HG02852 (cell line): ENCODE data around the gene DLGAP4.

Experiments
- ATAC-seq: cut with Tn5 transposase; IDR thresholded peaks from one replicate; pipeline ENCODE4 v1.9.1; 2021; ENCODE audit warnings: mild to moderate bottlenecking, moderate library complexity; ENCODE audit not compliant: unreplicated experiment

The DLGAP4 gene

DNA sequence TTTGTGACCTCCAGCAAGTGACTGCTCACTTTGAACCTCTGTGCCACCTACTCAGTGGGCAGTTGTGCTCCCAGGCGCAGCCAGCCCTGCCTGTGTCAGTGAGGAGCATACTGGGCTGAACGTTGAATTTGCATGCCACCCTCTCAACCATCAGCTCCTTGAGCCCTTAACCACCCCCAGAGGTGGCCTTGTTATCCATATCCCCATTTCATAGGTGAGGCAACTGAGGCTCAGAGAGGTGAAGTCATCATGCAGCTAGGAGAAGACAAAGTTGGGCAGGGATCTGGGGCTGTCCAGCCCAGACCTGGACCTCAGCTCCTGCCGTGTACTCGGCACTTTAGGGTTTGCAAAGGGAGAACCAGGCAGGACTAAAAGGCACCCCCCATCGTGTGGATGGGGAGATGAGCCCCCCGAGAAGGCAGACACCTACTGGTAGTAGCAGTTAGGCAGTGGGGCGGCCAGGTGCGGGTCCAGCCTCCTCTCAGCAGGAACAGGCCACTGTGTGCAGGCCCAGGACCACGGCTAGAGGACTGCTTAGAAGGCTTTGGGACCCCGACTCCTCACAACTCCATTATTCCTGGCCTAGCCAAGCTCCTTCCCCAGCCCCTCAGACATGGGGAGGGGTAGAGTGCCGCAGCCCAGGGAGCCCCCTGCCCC, 134.4 kb downstream of the DLGAP4 start:
- ATAC-seq: no peak

DNA sequence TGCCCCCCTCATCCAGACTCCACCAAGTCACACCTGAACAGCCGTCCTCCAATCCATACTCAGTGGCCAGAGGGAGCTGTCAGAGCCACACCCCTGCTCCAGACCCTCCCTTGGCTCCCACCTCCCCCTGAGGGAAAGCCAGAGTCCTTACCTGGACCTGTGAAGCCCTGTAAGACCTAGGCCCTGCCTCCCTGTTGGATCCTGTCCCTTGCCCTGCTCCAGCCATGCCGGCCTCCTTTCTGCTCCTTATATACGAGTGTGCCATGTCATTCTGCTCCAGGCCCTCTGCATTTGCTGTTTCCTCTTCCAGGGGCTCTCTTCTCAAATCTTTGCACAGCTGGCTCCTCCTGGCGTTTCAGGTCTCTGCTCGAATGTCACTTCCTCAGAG, 134.9 kb downstream of the DLGAP4 start:
- no peak for ATAC-seq

DNA sequence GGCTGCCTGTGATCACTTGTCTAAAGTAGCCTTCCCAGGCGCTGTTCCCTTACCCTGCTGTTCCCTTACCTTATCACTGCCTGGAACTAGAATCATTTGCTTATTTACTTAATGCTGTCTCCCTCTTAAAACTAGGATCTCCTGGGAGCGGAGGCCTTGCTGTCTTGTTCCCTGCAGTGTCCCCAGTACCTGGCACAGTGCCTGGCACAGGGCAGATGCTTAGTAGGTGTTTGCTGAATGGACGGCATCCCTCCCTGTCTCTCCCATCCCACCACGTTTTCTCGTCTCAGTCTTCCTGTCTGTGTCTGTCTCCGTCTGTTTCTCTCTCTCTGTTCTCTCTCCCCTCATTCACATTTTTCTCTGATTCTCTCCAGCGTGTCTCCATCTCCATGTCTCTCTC, 135.3 kb downstream of the DLGAP4 start:
- ATAC-seq: no peak

- no peak for ATAC-seq
These were observed 139.7 kb downstream of the DLGAP4 start for GRCh38 chr20:36445847-36446246.

GRCh38 chr20:36446557-36446956, 140.4 kb downstream of the DLGAP4 start:
- no peak for ATAC-seq

GRCh38 chr20:36447101-36447500, 141.0 kb downstream of the DLGAP4 start:
- no peak for ATAC-seq

GRCh38 chr20:36449663-36450062, 143.5 kb downstream of the DLGAP4 start:
- no peak for ATAC-seq

DNA sequence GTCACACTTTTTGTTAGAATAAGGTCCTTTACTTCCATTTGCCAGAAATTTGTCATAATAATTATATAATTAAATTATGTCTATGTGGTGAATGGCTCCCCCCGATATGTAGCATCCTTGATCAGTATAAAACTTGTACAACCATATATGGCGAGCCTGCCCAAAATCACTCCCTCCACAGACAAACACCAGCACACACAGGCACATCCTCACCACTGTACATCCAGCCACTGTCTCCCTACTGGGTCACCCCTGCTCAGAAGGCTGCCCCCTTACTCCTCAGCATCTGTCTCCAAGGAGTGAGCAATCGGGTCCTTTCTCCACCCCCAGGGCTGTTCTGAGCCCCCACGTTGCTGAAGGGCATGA, 148.2 kb downstream of the DLGAP4 start:
- no peak for ATAC-seq

DNA sequence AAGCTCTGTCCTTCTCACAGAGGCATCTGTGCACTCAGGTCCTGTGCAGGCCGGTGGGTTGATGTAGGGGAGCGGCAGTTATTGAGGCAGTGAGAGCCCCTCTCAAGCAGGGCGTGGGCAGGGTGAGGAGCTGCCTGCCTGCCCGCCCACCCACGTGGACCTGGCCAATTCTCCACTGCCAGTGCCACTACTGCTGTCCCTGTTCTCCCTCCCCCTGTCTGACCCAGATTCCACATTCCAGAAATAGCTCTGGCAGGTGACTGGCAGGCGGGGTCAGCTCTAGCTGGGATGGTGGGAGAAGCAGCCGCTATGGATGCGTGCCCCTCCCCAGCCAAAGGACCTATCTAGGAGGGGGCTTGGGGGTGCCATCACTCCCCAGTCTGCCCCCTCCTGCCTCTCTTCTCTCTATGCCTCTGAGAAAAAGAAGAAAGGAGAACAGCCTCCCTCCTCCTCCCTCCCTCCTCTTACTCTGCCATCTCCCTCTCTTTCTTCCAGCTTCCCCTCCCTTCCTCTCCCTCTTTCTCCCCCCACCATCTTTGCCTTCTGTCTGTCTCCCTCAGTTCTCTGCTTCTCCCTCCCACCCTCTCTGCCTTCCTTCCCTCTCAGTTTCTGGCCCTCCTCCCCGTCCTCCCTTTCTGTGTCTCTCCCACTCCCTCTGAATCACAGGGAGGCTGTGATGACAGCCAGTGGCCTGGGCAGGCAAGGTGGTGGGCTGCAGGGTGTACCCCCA, 148.7 kb downstream of the DLGAP4 start:
- no peak for ATAC-seq

GRCh38 chr20:36455972-36456625, 150.0 kb downstream of the DLGAP4 start:
- no peak for ATAC-seq

DNA sequence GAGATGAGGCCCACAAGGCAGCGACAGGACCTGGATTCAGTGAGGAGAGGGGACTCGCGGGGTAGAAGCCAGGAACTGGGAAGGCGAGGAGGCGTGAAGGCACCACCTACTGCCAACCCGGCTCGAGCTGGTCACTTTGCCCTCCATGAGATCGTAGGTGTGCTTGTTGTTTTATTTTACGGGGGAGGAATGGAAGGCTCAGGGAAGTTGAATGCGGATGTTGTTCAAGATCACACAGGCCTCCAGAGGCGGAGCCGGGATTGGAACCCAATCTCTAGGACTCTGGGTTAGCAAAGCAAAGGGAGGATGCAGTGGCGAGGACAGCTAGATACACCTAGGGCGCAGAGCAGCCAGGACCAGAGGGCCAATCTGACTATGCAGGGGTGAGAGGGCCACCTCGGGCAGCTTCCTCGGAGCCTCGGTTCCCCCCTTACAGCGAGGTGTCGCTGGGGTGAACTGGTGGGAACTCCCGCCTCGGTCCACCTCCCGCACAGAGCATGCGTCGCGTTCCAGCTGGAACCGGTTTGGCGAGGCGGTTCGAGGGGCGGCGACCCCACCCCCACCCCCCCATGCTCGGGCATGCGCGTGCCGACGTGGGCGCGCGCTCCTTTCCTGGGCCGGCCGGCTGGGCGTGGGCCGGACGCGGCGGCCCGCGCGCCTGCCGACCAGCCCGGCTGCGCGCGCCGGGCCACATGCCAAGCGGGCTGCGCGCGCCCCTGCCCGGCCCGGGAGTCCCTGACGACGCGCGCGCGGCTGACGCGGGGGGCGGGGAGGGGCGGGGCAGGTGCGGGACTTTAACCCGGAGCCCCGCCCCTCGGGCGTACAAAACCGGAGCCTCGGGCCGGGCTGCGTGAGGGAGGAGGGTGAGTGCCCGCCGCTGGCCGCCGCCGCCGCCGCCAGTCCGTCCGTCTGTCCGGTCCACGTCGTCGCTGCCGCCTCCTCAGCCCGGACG, 154.8 kb downstream of the DLGAP4 start:
- peak; percentile 60 for ATAC-seq

- peak; percentile 4 for ATAC-seq
These were observed 155.7 kb downstream of the DLGAP4 start for GRCh38 chr20:36461600-36462439.

GRCh38 chr20:36462440-36463211, 156.5 kb downstream of the DLGAP4 start:
- no peak for ATAC-seq

DNA sequence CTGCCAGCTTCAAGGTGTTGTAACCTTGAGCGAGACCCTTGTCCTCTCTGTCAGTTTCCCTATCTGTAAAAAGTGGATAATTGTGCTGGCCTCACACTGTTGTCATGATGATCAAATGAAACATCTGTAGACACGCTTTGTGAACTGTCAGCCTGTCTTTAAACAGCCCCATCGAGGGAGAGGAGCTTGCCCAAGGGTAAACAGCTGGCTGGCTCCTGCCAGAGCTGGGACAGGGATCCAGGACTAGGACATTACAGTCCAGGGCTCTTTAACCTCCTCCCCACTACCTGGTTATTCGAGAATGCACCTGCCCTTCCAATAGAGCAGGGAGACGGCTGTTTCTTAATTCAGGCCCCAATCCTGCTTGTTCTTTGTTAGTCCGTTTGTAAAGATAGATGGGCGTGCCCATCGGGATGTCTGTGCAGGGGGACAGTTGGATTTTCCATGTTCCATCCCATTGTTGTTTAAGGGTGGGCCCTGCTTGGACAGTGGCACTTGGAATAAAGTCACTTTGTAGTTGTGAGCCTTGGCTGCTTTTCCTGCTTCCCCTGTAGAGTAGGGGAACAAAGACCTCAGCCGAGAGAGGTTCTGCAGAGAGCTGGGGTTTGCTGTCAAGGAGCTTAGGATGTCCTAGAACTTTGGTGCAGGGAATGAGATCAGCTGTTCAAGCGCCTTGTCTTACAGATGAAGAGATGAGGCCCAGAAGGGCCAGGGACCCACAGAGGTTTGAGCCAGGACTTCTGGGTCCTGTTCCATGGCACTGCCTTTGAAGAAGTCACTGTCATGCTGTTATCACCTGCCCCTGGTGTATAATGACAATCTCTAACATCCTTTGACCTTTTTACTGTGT, 157.3 kb downstream of the DLGAP4 start:
- no peak for ATAC-seq

- ATAC-seq: no peak
These were observed 159.3 kb downstream of the DLGAP4 start for GRCh38 chr20:36465109-36466080.

DNA sequence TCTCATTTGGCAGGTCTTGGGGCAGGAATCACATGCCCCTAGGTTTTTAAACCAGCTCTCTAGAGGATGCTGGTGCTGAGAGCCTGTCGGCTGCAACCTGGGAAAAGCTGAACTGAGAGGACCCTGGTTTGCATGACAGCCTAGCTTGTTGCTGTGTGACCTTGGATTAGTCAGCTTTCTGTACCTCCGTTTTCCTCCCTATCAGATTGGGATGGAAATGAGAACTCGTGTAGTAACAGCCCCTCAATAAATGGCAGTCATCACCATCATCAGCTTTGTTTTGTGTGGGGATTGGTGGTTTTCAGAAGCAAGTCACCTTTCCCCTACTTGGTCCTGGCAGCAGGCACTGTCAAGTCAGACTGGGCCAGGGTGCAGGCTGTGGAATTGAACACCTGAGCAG, 159.9 kb downstream of the DLGAP4 start:
- no peak for ATAC-seq
